GM10248 (cell line): ENCODE data around the gene BCKDHB.

Experiments
- CTCF ChIA-PET: fragments of 300-600 bp; sonication (Branson Sonifier 250); formaldehyde crosslinking; extraction: SDS; loops from one replicate; lab custom pipeline; 2021; ENCODE audit warnings: antibody characterized with exemption; lab: Yijun Ruan, JAX
- POLR2A ChIA-PET: fragments of 350-650 bp; sonication (Branson Sonifier 250); formaldehyde crosslinking; extraction: SDS; loops from one replicate; lab custom pipeline; 2020; ENCODE audit warnings: antibody characterized with exemption; lab: Yijun Ruan, JAX
- DNase-seq: peaks from one replicate; pipeline ENCODE4 v3.0.0; 2012; ENCODE audit errors: extremely low spot score
- TF ChIP-seq, protein P1 (sequence below): IDR thresholded peaks from 2 replicates; pipeline ENCODE4 v1.5.1; 2012; ENCODE audit warnings: mild to moderate bottlenecking, low read depth; ENCODE audit errors: extremely low read depth, missing control alignments, control extremely low read depth

The BCKDHB gene

DNA sequence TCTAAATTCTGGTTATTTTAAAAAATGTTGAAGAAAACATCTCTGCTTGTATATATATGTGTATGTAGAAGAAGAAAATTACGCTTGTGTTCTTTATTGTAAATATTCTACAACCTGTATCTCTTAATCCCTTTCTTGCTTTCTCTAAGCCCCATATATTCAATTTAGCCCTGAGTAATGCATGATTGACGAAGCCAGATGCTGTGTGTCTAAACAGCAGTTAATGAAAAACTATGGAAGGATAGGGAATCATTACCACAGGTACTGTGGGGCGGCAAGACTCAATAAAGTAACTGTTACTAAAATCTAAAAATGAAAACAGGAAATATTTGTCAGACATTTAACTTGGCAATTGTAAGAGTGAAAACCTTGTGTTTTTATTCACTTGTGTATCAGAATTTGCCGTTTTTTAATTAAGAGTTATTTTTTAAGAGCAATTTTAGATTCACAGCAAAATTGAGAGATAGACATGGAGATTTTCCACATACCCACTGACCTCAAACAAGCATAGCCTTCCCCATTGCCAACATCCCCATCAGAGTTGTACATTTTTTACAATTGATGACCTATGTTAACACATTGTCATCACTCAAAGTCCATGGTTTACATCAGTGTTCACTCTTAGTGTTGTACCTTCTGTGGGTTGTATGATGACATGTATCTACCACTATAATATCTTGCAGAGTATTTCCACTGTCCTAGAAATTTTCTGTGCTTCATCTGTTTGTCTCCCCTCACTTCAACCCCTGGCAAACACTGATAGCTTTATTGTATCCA is 76.7 kb downstream of the BCKDHB start:
- CTCF ChIA-PET: interaction anchor here (0.7 to 0.9 kb wide), 2 partner anchors 11 to 12 kb away, joined by 3 read pairs; no protein-coding TSS in a partner anchor
- POLR2A ChIA-PET: no interaction called here
- TF ChIP-seq, protein P1, sequence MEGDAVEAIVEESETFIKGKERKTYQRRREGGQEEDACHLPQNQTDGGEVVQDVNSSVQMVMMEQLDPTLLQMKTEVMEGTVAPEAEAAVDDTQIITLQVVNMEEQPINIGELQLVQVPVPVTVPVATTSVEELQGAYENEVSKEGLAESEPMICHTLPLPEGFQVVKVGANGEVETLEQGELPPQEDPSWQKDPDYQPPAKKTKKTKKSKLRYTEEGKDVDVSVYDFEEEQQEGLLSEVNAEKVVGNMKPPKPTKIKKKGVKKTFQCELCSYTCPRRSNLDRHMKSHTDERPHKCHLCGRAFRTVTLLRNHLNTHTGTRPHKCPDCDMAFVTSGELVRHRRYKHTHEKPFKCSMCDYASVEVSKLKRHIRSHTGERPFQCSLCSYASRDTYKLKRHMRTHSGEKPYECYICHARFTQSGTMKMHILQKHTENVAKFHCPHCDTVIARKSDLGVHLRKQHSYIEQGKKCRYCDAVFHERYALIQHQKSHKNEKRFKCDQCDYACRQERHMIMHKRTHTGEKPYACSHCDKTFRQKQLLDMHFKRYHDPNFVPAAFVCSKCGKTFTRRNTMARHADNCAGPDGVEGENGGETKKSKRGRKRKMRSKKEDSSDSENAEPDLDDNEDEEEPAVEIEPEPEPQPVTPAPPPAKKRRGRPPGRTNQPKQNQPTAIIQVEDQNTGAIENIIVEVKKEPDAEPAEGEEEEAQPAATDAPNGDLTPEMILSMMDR: no peak
- DNase-seq: no peak

DNA sequence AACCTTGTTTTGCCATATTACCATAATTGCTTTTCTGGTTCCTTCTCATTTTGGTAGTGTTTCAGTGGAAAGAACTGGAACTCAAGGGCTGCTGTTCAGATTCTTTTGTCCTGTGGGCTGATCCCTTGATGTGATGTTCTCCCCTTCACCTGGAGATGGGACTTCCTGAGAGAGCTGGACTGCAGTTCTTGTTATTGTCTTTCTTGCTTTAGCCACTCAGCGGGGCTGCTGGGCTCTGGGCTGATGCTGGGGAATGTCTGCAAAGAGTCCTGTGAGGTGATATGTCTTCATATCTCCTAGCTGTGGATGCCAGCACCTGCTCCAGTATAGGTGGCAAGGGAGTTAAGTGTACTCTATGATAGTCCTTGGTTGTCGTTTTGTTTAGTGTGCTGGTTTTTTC is 79.0 kb downstream of the BCKDHB start:
- DNase-seq: no peak
- TF ChIP-seq, protein P1: no peak
- ChIA-PET POLR2A (no interaction called here), CTCF (no interaction called here)

GRCh38 chr6:80186082-80186481 is 79.6 kb downstream of the BCKDHB start:
- CTCF ChIA-PET: no interaction called here
- TF ChIP-seq, protein P1: no peak
- POLR2A ChIA-PET: no interaction called here
- no peak for DNase-seq

DNA sequence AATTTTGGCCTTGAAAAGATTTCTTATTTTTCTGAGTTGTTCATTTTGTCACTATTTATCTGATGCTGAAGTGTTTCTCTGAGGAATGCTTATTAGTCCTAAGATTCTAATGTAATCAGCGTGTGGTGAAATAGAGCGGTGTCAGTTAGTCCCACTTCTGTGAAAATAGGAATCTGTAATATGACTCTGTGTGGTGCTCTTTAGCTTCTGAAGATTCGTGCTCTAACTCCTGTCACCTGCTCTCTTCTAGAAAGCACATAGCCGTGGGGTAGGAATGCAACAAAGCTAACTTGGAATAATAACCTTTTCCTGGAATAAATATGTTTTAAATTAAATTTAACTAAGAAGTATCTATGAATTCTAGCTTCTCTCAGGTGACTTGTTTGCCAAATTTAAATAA is 90.4 kb downstream of the BCKDHB start:
- CTCF ChIA-PET: interaction anchor here (1.5 kb wide), 1 partner anchor 10 kb away, joined by 5 read pairs; no protein-coding TSS in a partner anchor
- no peak for DNase-seq
- POLR2A ChIA-PET: no interaction called here
- TF ChIP-seq, protein P1: no peak

DNA sequence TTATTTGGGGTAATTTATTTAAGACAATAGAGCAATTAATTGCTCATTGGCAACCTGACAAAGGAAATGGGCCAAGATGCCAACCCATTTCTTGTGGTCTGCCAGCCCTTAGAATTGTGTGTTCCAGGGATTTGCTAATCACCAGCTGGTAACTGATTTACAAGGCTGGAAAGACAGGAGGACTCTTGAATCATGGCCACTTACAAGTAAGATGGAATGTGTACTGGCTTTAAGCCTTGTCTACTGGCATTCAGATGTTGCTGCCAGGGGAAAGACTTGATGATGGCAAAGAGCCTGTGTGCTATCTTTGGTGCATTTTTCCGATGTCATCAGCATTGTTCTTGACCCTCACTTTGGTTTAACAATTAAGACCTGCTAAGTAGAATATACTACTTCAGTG is 91.0 kb downstream of the BCKDHB start:
- CTCF ChIA-PET: interaction anchor here (1.5 kb wide), 1 partner anchor 10 kb away, joined by 5 read pairs; no protein-coding TSS in a partner anchor
- TF ChIP-seq, protein P1: no peak
- POLR2A ChIA-PET: no interaction called here
- DNase-seq: no peak

DNA sequence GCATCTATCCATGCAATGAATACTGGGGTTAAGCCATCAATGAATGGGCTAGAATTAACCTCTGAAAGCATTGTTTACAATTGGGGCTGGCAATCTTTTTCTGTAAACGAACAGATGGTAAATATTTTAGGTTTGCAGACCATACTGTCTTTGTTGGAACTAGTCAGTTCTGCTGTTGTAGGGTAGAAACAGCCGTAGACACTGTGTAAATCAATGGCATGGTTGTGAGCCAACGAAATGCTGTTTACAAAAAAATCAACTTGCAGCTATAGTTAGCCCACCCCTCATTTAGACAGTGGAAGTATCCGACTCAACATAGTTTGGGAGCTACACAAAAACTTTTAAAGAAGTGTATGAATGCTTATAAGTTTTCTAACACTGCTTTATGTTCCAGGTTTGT is 91.5 kb downstream of the BCKDHB start:
- no peak for DNase-seq
- ChIA-PET CTCF (interaction anchor here (1.3 kb wide), 1 partner anchor 23 kb away, joined by 4 read pairs; no protein-coding TSS in a partner anchor), POLR2A (no interaction called here)
- TF ChIP-seq, protein P1: no peak
